GM12892 (cell line): ENCODE results near the gene DLK1.

Experiments used
- POLR2A ChIP-seq: IDR thresholded peaks from 2 replicates; pipeline ENCODE4 v1.6.1; 2011; ENCODE audit warnings: low read depth, low read length, control low read depth
- POLR2AphosphoS5 ChIP-seq: IDR thresholded peaks from 2 replicates; pipeline ENCODE4 v1.6.1; 2011; ENCODE audit warnings: low read depth, low read length, control low read depth
- TAF1 ChIP-seq: IDR thresholded peaks from 2 replicates; pipeline ENCODE4 v1.6.1; 2011; ENCODE audit warnings: low read depth, mild to moderate bottlenecking, control low read depth, low read length, borderline replicate concordance

- TF ChIP-seq POLR2A (no peak), POLR2AphosphoS5 (no peak), TAF1 (no peak)
These were observed 50.1 kb downstream of the DLK1 start for GRCh38 chr14:100776681-100777365.
